Esophagus squamous epithelium (tissue), 4 donors: ENCODE results near the gene PRKD3.

Experiments used
- POLR2A ChIP-seq, 4 donors: fragments of 450-650 bp; IDR thresholded peaks; one replicate each; pipeline ENCODE4 v1.6.1; 2017; ENCODE audit warnings: antibody characterized with exemption in 4 of 4, mild to moderate bottlenecking in 4 of 4, moderate library complexity in 3 of 4
- TF ChIP-seq, protein P1 (sequence below), 6 experiments: fragments of 450-650 bp in 4 of 6; fragments of 200-600 bp in 2 of 6; sonication (generic) in 2 of 6; IDR thresholded peaks; one replicate each; pipeline ENCODE4 v1.5.1; 2016 to 2019; ENCODE audit warnings: antibody characterized with exemption in 6 of 6, mild to moderate bottlenecking in 4 of 6, moderate library complexity in 4 of 6

- TF ChIP-seq, protein P1, sequence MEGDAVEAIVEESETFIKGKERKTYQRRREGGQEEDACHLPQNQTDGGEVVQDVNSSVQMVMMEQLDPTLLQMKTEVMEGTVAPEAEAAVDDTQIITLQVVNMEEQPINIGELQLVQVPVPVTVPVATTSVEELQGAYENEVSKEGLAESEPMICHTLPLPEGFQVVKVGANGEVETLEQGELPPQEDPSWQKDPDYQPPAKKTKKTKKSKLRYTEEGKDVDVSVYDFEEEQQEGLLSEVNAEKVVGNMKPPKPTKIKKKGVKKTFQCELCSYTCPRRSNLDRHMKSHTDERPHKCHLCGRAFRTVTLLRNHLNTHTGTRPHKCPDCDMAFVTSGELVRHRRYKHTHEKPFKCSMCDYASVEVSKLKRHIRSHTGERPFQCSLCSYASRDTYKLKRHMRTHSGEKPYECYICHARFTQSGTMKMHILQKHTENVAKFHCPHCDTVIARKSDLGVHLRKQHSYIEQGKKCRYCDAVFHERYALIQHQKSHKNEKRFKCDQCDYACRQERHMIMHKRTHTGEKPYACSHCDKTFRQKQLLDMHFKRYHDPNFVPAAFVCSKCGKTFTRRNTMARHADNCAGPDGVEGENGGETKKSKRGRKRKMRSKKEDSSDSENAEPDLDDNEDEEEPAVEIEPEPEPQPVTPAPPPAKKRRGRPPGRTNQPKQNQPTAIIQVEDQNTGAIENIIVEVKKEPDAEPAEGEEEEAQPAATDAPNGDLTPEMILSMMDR (IDR thresholded peaks at IDR 0.05): no peak
- TF ChIP-seq POLR2A (IDR thresholded peaks at IDR 0.05): no peak
These were observed 17.1 kb downstream of the PRKD3 start for GRCh38 chr2:37307500-37307899.
